Mucosa of rectum (tissue), 2 donors: ENCODE results near the gene CFAP221.

Source experiments
- H3K27ac ChIP-seq, 2 donors: one replicate each; pipeline ENCODE4 v1.7.0; 2013; ENCODE audit warnings: inconsistent platforms in 2 of 2, low read depth in 2 of 2, low read length in 2 of 2
- H3K27me3 ChIP-seq, 2 donors: one replicate each; pipeline ENCODE4 v1.7.0; 2013; ENCODE audit warnings: low read length in 2 of 2; ENCODE audit not compliant: control insufficient read depth in 2 of 2, insufficient read depth in 2 of 2
- H3K36me3 ChIP-seq, 2 donors: one replicate each; pipeline ENCODE4 v1.7.0; 2013; ENCODE audit warnings: low read length in 2 of 2; ENCODE audit not compliant: control insufficient read depth in 2 of 2, insufficient read depth in 2 of 2
- H3K4me1 ChIP-seq, 2 donors: one replicate each; pipeline ENCODE4 v1.7.0; 2013; ENCODE audit warnings: low read length in 2 of 2, mild to moderate bottlenecking in 1 of 2; ENCODE audit not compliant: control insufficient read depth in 2 of 2, insufficient read depth in 2 of 2
- H3K4me3 ChIP-seq, 2 donors: one replicate each; pipeline ENCODE4 v1.7.0; 2013; ENCODE audit warnings: low read length in 2 of 2
- H3K9ac ChIP-seq, 2 donors: one replicate each; pipeline ENCODE4 v1.7.0; 2013; ENCODE audit warnings: low read length in 2 of 2, low read depth in 1 of 2, mild to moderate bottlenecking in 1 of 2
- H3K9me3 ChIP-seq, 2 donors: one replicate each; pipeline ENCODE4 v1.7.0; 2013; ENCODE audit warnings: low read length in 2 of 2; ENCODE audit not compliant: control insufficient read depth in 2 of 2
- donor health status: healthy.
- donor health status: Normal muscosa, but diverticular disease.

CFAP221 gene

DNA sequence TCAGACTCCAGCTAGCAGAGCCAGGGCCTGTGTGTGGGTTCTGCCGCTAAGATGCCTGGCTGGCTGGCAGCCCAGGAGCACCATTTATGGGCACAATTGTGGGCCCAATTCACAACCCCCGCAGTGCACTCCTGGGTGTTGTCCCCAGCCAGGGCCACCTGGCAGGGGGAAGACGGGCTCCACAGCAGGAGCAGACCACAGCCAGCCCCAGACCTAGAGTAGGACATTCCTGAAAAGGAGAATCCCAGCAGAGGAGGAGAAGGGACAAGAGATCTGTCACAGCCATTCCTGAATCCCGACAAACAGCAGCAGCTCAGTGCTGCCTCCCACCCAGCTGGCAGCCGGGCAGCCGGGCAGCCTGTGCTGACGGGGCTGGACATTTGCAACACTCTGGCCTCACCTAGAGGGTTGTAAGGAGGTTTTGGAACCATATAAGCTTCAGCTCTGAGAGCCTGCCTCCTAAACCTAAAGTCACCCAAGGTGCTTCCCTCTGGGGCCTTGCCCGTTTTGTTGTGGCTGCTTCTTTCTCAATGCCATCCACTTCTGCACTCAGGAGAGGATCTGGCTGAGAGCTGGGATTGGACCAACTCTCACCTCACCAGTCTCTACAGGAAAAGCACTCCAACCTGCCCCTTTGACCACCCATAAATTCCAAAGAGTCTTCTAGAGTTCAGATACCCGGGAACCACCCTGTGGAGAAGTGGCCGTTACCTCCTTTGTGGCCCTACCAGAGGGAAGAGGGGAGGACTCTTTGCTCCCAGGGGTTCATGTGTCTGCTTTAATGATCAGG lies 130.7 kb downstream of the CFAP221 start:
- Histone ChIP-seq H3K4me1 (peaks cover 8 to 12% of the 10 kb centered on the region in 2 donors), H3K27ac (no peak overlapping the region), H3K27me3 (no peaks in the 10 kb centered on the region), H3K36me3 (no peaks in the 10 kb centered on the region), H3K9ac (no peak overlapping the region), H3K4me3 (no peak overlapping the region), H3K9me3 (no peaks in the 10 kb centered on the region)

DNA sequence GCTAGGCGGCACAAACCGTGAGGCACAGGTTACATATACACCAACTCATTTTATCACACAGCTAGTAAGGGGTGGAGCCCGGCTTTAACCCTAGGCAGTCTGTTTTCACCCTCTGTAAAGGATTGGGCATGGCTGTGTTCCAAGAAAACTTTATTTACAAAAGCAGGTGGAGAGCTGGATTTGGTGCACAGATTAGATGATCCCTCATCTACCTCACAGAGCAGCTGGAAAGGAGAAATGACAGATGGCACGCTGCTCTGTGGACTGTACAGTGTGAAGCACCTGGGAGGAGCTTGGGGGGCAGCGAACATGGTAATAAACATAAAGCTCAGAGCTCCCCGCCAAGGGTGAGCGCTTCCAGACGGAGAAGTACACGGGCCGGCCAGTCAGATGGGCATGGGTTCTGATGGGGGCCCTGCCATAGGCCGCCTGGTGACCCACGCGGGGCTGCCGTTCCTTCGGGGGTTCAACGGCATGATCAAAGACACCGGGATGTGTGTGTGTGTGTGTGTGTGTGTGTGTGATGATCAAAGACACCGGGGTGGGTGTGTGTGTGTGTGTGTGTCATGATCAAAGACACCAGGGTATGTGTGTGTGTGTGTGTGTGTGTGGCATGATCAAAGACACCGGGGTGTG lies 133.9 kb downstream of the CFAP221 start:
- peak overlapping the region; percentile 70 to 75 for H3K9ac ChIP-seq
- H3K36me3 ChIP-seq: peaks cover 0 to 9% of the 10 kb centered on the region in 2 donors
- no peaks in the 10 kb centered on the region for H3K9me3 ChIP-seq
- H3K27ac ChIP-seq: peak overlapping the region; percentile 81 to 83
- peak overlapping the region; percentile 84 to 91 for H3K4me3 ChIP-seq
- H3K27me3 ChIP-seq: no peaks in the 10 kb centered on the region
- H3K4me1 ChIP-seq: peaks cover 10 to 15% of the 10 kb centered on the region in 2 donors

DNA sequence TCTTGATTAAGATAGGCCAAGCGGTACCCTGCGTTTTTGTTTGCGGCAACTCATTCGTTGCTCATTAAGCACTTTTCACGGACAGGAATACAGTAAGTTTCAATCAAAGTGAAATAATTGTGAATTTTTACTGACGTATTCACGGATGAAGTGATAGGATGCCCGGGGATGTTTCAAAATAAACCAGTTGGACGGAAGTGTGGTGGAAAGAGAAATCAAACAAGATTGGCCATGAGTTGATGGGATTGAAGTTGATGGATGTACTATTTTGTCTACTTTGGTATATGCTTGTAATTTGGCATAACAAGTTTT lies 135.2 kb downstream of the CFAP221 start:
- Histone ChIP-seq H3K27ac (peak overlapping the region; percentile 81 to 83), H3K36me3 (peaks cover 0 to 9% of the 10 kb centered on the region in 2 donors), H3K4me3 (peak overlapping the region; percentile 84 to 91), H3K27me3 (no peaks in the 10 kb centered on the region), H3K9ac (peak overlapping the region; percentile 70 to 86), H3K4me1 (peaks cover 10 to 15% of the 10 kb centered on the region in 2 donors), H3K9me3 (no peaks in the 10 kb centered on the region)

DNA sequence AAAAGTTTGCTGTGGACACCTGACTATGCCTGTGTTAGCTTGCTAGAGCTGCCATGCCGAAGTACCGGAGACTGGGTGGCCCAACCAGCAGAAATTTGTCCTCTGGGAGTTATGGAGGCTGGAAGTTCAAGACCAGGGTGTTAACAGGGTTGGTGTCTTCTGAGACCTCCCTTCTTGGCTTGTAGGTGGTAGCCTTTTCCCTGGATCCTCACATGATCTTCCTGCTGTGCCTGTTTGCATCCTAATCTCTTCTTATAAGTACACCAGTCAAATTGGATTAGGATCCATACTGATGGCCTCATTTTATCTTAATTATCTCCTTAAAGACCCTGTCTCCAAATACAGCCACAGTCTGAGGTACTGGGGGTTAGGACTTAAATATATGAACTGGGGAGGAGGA lies 135.6 kb downstream of the CFAP221 start:
- H3K9ac ChIP-seq: peak overlapping the region; percentile 70 to 86

DNA sequence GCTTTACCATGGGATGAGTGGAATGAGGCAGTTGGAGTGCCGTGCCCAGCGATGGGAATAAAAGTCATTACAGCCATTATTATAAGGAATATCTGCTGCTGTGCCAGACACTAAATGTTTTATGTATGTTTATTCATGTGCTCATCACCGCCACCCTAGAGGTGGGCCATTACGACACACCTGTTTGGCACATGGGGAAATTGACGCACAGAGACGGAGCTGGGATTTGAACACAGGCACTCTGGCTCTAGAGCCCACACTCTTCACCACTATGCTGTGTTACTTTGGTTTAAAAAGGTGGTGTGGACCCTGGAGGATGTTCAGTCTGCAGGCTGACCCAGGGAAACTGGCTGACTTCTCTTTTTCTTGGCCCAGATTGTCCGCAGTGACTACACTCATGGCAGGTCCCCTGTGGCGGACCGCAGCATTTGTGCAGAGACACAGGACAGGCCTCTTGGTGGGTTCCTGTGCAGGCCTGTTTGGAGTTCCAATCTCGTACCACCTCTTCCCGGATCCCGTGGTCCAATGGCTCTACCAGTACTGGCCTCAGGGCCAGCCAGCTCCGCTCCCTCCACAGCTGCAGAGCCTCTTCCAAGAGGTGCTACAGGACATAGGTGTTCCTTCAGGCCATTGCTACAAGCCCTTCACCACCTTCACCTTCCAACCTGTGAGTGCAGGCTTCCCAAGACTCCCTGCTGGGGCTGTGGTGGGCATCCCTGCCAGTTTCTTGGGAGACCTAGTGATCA lies 136.4 kb downstream of the CFAP221 start:
- H3K4me3 ChIP-seq: no peak overlapping the region
- H3K27ac ChIP-seq: no peak overlapping the region
- peaks cover 0 to 9% of the 10 kb centered on the region in 2 donors for H3K36me3 ChIP-seq
- no peaks in the 10 kb centered on the region for H3K9me3 ChIP-seq
- H3K4me1 ChIP-seq: peaks cover 10 to 15% of the 10 kb centered on the region in 2 donors
- no peaks in the 10 kb centered on the region for H3K27me3 ChIP-seq
- no peak overlapping the region for H3K9ac ChIP-seq

More for the DNA sequence above, 135.6 kb downstream of the CFAP221 start:
- Histone ChIP-seq H3K4me3 (peak overlapping the region; percentile 84 to 91), H3K36me3 (peaks cover 0 to 9% of the 10 kb centered on the region in 2 donors), H3K4me1 (peaks cover 10 to 15% of the 10 kb centered on the region in 2 donors), H3K27me3 (no peaks in the 10 kb centered on the region), H3K9me3 (no peaks in the 10 kb centered on the region), H3K27ac (no peak overlapping the region)

DNA sequence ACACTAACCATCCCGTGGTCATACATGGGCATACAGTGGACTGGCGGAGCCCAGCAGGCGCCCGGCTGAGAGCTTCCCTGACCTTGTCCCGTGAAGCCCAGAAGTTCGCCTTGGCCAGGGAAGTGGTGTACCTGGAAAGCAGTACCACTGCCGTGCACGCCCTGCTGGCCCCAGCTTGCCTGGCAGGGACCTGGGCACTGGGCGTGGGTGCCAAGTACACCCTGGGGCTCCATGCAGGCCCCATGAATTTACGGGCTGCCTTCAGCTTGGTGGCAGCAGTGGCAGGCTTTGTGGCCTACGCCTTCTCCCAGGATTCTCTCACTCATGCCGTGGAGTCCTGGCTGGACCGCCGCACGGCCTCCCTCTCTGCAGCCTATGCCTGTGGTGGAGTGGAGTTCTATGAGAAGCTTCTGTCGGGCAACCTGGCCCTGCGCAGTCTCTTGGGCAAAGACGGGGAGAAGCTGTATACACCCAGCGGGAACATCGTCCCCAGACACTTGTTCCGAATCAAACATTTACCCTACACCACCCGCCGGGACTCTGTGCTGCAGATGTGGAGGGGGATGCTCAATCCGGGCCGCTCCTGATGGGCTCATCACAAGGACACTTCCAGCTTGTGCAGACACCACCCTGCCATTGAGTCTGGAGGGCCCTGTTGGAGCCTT lies 137.1 kb downstream of the CFAP221 start:
- Histone ChIP-seq H3K9me3 (no peaks in the 10 kb centered on the region), H3K27me3 (no peaks in the 10 kb centered on the region), H3K36me3 (peaks cover 0 to 12% of the 10 kb centered on the region in 2 donors), H3K9ac (no peak overlapping the region), H3K27ac (no peak overlapping the region), H3K4me3 (no peak overlapping the region), H3K4me1 (peaks cover 10 to 15% of the 10 kb centered on the region in 2 donors)

DNA sequence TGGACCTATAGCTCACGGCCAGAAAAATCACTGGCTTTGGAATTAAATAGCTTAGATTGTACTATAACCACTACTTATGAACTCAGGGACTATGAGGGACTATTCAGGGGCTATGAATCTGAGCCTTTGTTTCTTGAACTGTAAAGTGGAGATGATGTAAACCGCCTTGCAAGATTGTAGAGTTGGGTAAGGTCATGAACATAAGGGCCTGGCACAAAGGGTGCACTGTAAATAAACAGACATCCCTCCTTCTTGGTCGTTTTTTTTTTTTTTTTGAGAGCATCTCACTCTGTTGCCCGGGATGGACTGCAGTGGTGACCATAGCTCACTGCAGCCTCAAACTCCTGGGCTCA lies 137.6 kb downstream of the CFAP221 start:
- H3K9ac ChIP-seq: no peak overlapping the region
- H3K4me3 ChIP-seq: no peak overlapping the region
- peaks cover 10 to 15% of the 10 kb centered on the region in 2 donors for H3K4me1 ChIP-seq
- H3K9me3 ChIP-seq: no peaks in the 10 kb centered on the region
- no peak overlapping the region for H3K27ac ChIP-seq
- peaks cover 0 to 16% of the 10 kb centered on the region in 2 donors for H3K36me3 ChIP-seq
- no peaks in the 10 kb centered on the region for H3K27me3 ChIP-seq

DNA sequence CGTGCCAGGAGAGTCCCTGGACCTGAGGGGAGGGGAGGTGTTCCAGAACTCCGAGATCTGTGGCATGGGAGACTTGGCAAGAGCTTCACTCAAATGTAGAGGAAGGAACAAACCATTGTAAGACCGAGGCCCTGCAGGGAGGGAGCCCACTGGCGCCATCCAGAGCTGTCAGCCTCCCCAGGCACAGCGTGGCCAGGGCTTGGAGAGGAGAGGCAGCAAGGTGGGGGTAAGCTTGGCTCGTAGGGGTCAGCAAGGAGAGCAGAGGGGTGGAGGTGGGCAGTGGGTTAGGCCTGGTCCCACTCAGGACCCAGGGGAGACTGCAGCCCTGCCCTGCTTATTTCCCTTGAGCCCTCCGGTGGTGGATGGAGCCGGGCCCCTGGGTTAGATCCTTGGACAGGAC lies 138.3 kb downstream of the CFAP221 start:
- Histone ChIP-seq H3K36me3 (peaks cover 2 to 23% of the 10 kb centered on the region in 2 donors), H3K27me3 (no peaks in the 10 kb centered on the region), H3K9ac (no peak overlapping the region), H3K4me1 (peaks cover 9 to 15% of the 10 kb centered on the region in 2 donors), H3K9me3 (no peaks in the 10 kb centered on the region), H3K4me3 (no peak overlapping the region), H3K27ac (no peak overlapping the region)

DNA sequence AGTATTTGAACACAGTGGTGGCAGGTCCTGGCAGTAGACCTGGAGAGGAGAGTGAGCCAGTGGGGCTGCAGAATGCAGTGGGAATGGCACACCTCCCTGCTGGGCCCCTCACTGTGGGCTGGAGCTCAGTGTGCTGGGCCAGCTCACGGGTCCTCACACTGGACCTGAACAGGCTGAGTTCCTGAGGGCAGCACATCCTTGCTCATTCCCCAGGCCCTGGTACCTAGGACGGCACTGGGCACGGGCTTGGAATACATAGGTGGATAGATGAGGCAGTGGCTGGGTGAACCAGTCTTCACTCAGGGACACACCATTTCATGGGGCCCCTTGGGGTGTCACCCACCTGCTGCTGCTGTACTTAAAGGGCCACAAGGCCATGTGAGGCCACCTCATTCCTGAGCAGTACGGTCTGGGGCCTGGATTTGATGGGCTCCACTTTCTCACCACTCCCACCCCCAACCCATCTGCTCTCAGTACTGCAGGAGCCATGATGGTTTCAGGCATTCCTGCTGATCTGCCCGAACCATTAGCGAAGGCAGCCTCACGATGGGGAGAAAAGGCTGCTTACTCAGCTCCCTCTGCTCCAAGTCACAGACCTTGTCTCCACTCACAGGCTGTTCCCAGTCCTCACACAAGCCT lies 138.9 kb downstream of the CFAP221 start:
- Histone ChIP-seq H3K9me3 (no peaks in the 10 kb centered on the region), H3K4me3 (no peak overlapping the region), H3K27ac (no peak overlapping the region), H3K36me3 (peaks cover 3 to 24% of the 10 kb centered on the region in 2 donors), H3K27me3 (no peaks in the 10 kb centered on the region), H3K9ac (no peak overlapping the region), H3K4me1 (peaks cover 7 to 9% of the 10 kb centered on the region in 2 donors)
